BLaER1 treated with 17β-estradiol and CSF1 and Interleukin-3, amounts not matched to agents 10 nM and 100 nM (cell line): Measurements from ENCODE around the gene SLC25A33.

Experiments
- H3K27ac ChIP-seq, 11 experiments: shearing (Covaris generic); formaldehyde crosslinking; 2 replicates each; pipeline ENCODE4 v1.8.1; 2022
- H3K27me3 ChIP-seq, 11 experiments: shearing (Covaris generic); formaldehyde crosslinking; 2 replicates each; pipeline ENCODE4 v1.8.1; 2022
- H3K36me3 ChIP-seq, 11 experiments: shearing (Covaris generic); formaldehyde crosslinking; 2 replicates each; pipeline ENCODE4 v1.8.1; 2022
- H3K4me1 ChIP-seq, 10 experiments: shearing (Covaris generic); formaldehyde crosslinking; 2 replicates each; pipeline ENCODE4 v1.8.1; 2022
- H3K4me2 ChIP-seq, 11 experiments: shearing (Covaris generic); formaldehyde crosslinking; 2 replicates each; pipeline ENCODE4 v1.8.1; 2022
- H3K4me3 ChIP-seq, 10 experiments: shearing (Covaris generic); formaldehyde crosslinking; 2 replicates each; pipeline ENCODE4 v1.8.1; 2022
- H3K9ac ChIP-seq, 11 experiments: shearing (Covaris generic); formaldehyde crosslinking; 2 replicates each; pipeline ENCODE4 v1.8.1; 2022
- H3K9me3 ChIP-seq, 11 experiments: shearing (Covaris generic); formaldehyde crosslinking; replicated peaks in 1 of 11; 2 replicates each; pipeline ENCODE4 v1.8.1; 2022
- H4K20me1 ChIP-seq, 11 experiments: shearing (Covaris generic); formaldehyde crosslinking; 2 replicates each; pipeline ENCODE4 v1.8.1; 2022
- Cebpa-rat ChIP-seq, 11 experiments: shearing (Covaris generic); IDR thresholded peaks; 2 replicates each; pipeline ENCODE4 v1.8.1; 2022

Gene SLC25A33, protein sequence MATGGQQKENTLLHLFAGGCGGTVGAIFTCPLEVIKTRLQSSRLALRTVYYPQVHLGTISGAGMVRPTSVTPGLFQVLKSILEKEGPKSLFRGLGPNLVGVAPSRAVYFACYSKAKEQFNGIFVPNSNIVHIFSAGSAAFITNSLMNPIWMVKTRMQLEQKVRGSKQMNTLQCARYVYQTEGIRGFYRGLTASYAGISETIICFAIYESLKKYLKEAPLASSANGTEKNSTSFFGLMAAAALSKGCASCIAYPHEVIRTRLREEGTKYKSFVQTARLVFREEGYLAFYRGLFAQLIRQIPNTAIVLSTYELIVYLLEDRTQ

DNA sequence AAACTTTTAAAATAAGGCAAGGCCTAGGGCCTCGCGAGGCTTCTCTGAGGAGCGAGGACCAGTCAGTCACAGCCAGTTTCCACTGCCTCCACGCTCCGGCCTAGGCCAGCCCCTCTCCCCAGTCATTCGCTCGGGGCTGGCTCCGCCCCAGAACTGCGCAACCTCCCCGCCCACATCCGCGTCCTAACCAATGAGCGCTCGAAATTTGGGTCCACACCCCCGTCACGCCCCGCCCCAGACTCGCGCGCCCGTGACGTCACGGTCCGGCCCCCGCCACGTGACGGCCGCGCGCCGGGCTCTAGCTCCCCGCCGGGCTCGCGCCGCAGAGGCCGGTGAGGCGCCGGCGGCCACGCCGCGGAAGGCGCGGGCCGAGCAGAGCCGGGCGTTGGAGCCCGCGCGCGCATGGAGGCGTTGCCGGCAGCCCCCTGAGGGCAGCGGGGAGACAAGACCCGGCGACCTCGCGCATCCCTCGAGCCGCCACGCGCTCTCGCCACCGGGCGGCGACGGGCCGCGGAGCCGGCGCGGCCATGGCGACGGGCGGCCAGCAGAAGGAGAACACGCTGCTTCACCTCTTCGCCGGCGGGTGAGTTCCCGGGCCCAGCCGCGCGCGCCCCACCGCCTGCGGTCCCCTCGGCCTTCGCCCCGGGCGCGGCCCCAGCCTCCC lies at the start of gene SLC25A33:
TSS of gene SLC25A33 (plus strand) at position 301 of the 664 bp plus-strand sequence. CDS start at position 528, 227 bp downstream.
- TF ChIP-seq Cebpa-rat (IDR thresholded peaks at IDR 0.05) = 0 out of 22 replicates have a peak, but pooled peaks of 2 of the 11 experiments have one; percentile 8 to 41
- H3K27ac ChIP-seq = peak within 1 kb of the TSS; percentile 88 to 97 (median 94)
- H3K4me3 ChIP-seq = peak within 1 kb of the TSS; percentile 65 to 93 (median 81)
- H3K4me2 ChIP-seq = peak within 1 kb of the TSS; percentile 79 to 96 (median 92)
- no peaks in the 10 kb centered on the region for H3K9me3 ChIP-seq
- H3K4me1 ChIP-seq = peaks cover 33 to 50% (median 42%) of the 10 kb centered on the region in 10 experiments
- H3K9ac ChIP-seq = peak within 1 kb of the TSS; percentile 92 to 96 (median 94)
- peaks cover 42 to 48% (median 47%) of the 10 kb centered on the region in 11 experiments; a peak in 21 of 22 replicates for H4K20me1 ChIP-seq
- H3K27me3 ChIP-seq = no peaks in the 10 kb centered on the region
- peaks cover 0 to 28% (median 7%) of the 10 kb centered on the region in 11 experiments; a peak in 12 of 22 replicates for H3K36me3 ChIP-seq

DNA sequence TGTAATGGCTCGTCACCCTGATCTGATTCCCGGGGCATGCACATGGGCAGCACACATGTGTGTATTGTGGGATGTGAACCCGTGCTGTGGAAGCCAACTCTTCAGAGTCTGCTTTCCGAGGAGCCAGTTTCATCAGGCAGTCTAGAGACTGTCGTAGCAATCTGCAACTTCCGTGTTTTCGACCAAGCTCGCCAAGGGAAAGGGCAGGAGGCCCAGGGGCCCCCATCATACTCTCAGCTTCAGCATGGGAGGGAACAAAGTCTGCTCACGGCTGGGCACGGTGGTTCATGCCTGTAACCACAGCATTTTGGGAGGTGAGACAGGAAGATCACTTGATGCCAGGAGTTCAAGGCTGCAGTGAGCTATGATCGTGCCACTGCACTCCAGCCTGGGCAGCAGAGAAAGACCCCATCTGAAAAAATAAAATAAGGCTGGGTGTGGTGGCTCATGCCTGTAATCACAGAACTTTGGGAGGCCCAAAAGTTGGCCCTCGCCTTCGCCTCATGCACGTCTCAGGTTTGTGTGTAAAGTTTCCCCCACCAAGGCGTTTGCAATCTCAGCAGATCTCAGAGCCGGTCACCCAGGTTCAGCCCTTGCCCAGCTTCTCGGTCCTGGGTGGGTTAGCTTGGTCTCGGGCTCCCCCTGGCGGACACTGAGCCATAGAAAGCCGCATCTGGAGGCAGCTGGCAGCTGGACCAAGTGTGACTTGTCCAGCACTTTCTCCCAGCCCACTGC lies 48.5 kb upstream of the SLC25A33 start:
- H3K27ac ChIP-seq = 0 out of 22 replicates have a peak overlapping the region, but pooled peaks of 2 of the 11 experiments have one; percentile 7 to 21
- no peak for TF ChIP-seq Cebpa-rat (IDR thresholded peaks at IDR 0.05)
- peaks cover 0 to 2% (median 0%) of the 10 kb centered on the region in 11 experiments; a peak in 1 of 22 replicates for H3K27me3 ChIP-seq
- H3K9me3 ChIP-seq = no peaks in the 10 kb centered on the region
- no peak overlapping the region for H3K9ac ChIP-seq
- peak overlapping the region; percentile 17 to 75 (median 45); a peak in 19 of 22 replicates for H3K4me2 ChIP-seq
- H4K20me1 ChIP-seq = no peaks in the 10 kb centered on the region
- no peak overlapping the region for H3K4me3 ChIP-seq
- H3K4me1 ChIP-seq = peaks cover 10 to 20% (median 17%) of the 10 kb centered on the region in 10 experiments
- H3K36me3 ChIP-seq = no peaks in the 10 kb centered on the region

DNA sequence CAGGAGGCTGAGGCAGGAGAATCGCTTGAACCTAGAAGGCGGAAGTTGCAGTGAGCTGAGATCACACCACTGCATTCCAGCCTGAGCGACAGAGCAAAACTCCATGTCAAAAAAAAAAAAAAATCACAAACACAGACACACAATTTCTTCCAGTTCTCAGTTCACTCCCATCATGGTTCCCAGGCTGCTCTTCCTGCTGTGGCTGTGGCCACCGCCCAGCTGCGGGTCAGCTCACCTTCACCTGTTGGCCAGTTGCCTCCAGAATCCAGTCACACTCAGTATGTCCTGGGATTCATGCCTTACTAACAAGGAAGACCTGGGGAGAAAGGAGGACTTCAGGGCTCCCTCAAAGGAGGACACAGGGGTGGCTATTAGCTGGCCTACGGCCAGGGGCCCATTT lies 45.9 kb upstream of the SLC25A33 start:
- Histone ChIP-seq H3K9ac (no peak overlapping the region), H3K4me3 (no peak overlapping the region), H4K20me1 (no peaks in the 10 kb centered on the region), H3K27ac (no peak overlapping the region), H3K36me3 (no peaks in the 10 kb centered on the region), H3K27me3 (peaks cover 0 to 2% (median 0%) of the 10 kb centered on the region in 11 experiments; a peak in 1 of 22 replicates), H3K9me3 (no peaks in the 10 kb centered on the region), H3K4me1 (peaks cover 10 to 19% (median 17%) of the 10 kb centered on the region in 10 experiments), H3K4me2 (no peak overlapping the region)
- no peak for TF ChIP-seq Cebpa-rat (IDR thresholded peaks at IDR 0.05)

DNA sequence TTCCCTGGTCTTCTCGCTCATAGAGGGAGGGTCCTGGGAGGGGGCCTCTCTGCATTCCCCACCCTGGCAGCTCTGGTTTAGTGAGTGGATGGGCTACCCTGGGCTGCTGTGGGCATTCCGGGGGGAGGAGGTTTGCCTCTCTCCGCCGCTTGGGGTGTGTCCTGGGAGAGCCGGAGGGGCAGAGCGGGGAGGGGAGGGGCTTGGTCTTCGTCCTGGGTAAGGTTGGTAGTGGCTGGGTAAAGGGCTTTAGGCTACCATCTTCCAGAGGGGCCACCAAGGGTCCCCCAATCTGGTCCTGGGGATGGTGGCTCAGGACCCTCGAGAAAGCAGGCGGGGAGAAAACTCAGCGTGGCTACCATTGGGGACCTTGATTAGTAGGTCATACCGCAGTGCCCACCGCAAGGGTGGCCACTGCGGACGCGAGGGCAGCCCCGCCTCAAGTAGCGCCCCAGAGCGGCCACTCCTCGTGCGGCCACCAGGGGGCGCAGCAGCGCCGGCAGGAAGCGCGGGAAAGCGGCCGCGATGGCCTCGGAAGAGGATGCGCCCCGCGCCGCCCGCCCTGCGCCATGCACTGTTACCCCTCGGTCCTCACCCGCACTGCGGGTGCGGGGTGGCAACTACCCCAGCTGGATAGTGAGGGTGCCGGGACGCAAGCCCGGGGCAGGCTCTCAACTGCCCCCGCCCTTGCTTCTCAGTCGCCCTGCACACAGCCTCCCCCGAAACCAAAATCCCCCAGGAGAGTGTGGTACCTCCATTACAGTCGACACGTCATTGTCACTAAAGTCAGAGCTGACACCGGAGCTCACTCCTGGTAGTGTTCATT lies 44.1 kb upstream of the SLC25A33 start:
- H3K4me1 ChIP-seq = peaks cover 9 to 18% (median 16%) of the 10 kb centered on the region in 10 experiments
- peak overlapping the region; percentile 33 to 66 (median 54); a peak in 18 of 20 replicates for H3K4me3 ChIP-seq
- H3K9ac ChIP-seq = peak overlapping the region in 10 of 11 experiments; percentile 15 to 72 (median 62); a peak in 17 of 22 replicates

DNA sequence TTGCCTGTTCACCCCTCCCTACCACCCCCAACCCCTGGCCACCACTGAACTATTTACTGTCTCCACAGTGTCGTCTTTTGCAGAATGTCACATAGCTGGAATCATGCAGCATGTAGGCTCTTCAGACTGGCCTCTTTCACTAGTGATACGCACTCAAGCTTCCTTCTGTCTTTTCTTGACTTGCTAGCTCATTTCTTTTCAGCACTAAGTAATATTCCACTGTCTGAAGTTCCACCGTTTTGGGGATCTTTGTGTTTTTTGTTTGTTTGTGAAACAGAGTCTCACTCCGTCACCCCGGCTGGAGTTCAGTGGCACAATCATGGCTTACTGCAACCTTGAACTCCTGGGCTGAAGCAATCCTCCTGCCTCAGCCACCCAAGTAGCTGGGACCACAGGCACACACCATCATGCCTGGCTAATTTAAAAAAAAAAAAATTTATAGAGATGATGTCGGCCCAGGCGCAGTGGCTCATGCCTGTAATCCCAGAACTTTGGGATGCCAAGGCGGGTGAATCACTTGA lies 43.4 kb upstream of the SLC25A33 start:
- peaks cover 0 to 2% (median 0%) of the 10 kb centered on the region in 11 experiments; a peak in 1 of 22 replicates for H3K27me3 ChIP-seq
- H3K4me2 ChIP-seq = peak overlapping the region in 9 of 11 experiments; percentile 69 to 93 (median 79); a peak in 16 of 22 replicates
- peaks cover 0 to 18% (median 13%) of the 10 kb centered on the region in 11 experiments; a peak in 18 of 22 replicates for H3K9me3 ChIP-seq
- TF ChIP-seq Cebpa-rat (IDR thresholded peaks at IDR 0.05) = no peak
- H4K20me1 ChIP-seq = no peaks in the 10 kb centered on the region
- H3K36me3 ChIP-seq = no peaks in the 10 kb centered on the region
- H3K9ac ChIP-seq = peak overlapping the region in 1 of 11 experiments; percentile 60; a peak in 1 of 22 replicates
- H3K4me3 ChIP-seq = peak overlapping the region in 1 of 10 experiments; percentile 56; a peak in 2 of 20 replicates
- peaks cover 3 to 17% (median 13%) of the 10 kb centered on the region in 10 experiments for H3K4me1 ChIP-seq
- no peak overlapping the region for H3K27ac ChIP-seq

More for the DNA sequence above, 44.1 kb upstream of the SLC25A33 start:
- TF ChIP-seq Cebpa-rat (IDR thresholded peaks at IDR 0.05) = no peak
- peak overlapping the region; percentile 69 to 94 (median 85) for H3K4me2 ChIP-seq
- peak overlapping the region in 8 of 11 experiments; percentile 15 to 52 (median 46); a peak in 9 of 22 replicates for H3K27ac ChIP-seq
- peaks cover 0 to 2% (median 0%) of the 10 kb centered on the region in 11 experiments; a peak in 1 of 22 replicates for H3K27me3 ChIP-seq
- H4K20me1 ChIP-seq = no peaks in the 10 kb centered on the region
- H3K9me3 ChIP-seq = peaks cover 0 to 16% (median 11%) of the 10 kb centered on the region in 11 experiments; a peak in 18 of 22 replicates
- no peaks in the 10 kb centered on the region for H3K36me3 ChIP-seq

DNA sequence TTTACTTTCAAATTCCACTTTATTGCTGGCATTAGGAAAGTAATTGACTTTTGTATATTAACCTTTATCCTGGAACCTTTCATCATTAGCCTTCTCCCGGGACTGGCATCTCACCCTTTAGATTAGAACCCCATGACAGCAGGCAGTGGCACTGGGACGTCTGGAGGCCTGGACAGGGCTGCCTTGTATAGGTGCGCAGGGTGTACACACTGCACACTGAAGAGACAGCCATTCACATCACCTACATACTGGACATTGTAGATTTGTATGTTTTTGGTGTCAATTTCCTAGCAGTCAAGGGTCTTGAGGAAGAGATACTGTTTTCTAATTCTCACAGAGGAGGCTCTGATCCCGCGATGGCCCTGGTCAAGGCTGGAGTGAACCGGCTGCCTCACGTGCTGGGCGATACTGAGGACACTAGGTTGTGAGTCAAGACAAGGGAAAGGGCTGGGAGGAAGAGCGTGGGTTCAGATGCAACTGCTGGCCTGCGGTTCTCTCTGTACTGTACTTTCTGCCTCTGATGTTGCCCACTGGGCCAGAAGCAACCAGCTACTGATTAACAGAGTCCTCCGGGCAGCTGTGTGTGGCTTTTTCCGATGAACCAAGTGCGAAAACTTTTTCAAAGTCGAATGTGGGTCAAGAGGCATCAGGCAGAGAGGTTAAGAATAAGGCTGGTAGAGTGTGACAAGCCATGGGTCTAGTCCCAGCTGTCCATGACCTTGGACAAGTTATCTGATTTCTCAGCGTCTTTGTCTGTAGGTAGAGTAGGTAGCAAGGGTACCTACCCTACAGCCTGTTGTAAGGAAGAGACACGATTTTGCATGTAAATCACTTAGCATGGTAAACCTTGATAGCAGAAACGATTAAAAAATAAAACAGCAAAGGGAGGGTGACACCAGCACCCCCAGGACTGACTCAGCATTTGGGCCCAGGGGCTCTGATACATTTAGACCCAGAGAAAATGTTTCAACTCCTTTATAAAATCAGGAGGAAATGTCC lies 38.2 kb upstream of the SLC25A33 start:
- H3K4me3 ChIP-seq = no peak overlapping the region
- H3K9ac ChIP-seq = peak overlapping the region in 5 of 11 experiments; percentile 15 to 54 (median 53); a peak in 7 of 22 replicates
- H3K4me1 ChIP-seq = peaks cover 8 to 27% (median 16%) of the 10 kb centered on the region in 10 experiments
- H3K9me3 ChIP-seq = peaks cover 0 to 18% (median 13%) of the 10 kb centered on the region in 11 experiments; a peak in 18 of 22 replicates
- H3K4me2 ChIP-seq = peak overlapping the region; percentile 24 to 81 (median 56)
- peak overlapping the region in 4 of 11 experiments; percentile 17 to 63 (median 60); a peak in 8 of 22 replicates for H3K27ac ChIP-seq
- H4K20me1 ChIP-seq = no peaks in the 10 kb centered on the region
- H3K36me3 ChIP-seq = no peaks in the 10 kb centered on the region
- no peaks in the 10 kb centered on the region for H3K27me3 ChIP-seq
- no peak for TF ChIP-seq Cebpa-rat (IDR thresholded peaks at IDR 0.05)
